ENCODE measurements around the gene GCN1.

GCN1 gene

GRCh38 chr12:120190985-120191480, 3.5 kb downstream of the GCN1 start:
- DNase-seq (ENCODE audit: low read depth in 4 of 4, low spot score in 1 of 4) = no peak

GRCh38 chr12:120190386-120190785, 4.1 kb downstream of the GCN1 start:
- no peak for DNase-seq (ENCODE audit: low read depth in 4 of 4, low spot score in 1 of 4)

- no peak for DNase-seq (ENCODE audit: low read depth in 4 of 4, low spot score in 1 of 4)
Measured at GRCh38 chr12:120186654-120187053, 7.9 kb downstream of the GCN1 start.

GRCh38 chr12:120183211-120183631, 11.3 kb downstream of the GCN1 start:
- DNase-seq (ENCODE audit: low read depth in 4 of 4, low spot score in 1 of 4) = no peak

- DNase-seq (ENCODE audit: low read depth in 4 of 4, low spot score in 1 of 4) = no peak
Measured at GRCh38 chr12:120181991-120182631, 12.4 kb downstream of the GCN1 start.

- no peak for DNase-seq (ENCODE audit: low read depth in 4 of 4, low spot score in 1 of 4)
Measured at GRCh38 chr12:120180975-120181374, 13.5 kb downstream of the GCN1 start.

- DNase-seq (ENCODE audit: low read depth in 4 of 4, low spot score in 1 of 4) = no peak
Measured at GRCh38 chr12:120175537-120175936, 19.0 kb downstream of the GCN1 start.

GRCh38 chr12:120175062-120175461, 19.5 kb downstream of the GCN1 start:
- no peak for DNase-seq (ENCODE audit: low read depth in 4 of 4, low spot score in 1 of 4)

GRCh38 chr12:120172053-120172452, 22.5 kb downstream of the GCN1 start:
- DNase-seq (ENCODE audit: low read depth in 4 of 4, low spot score in 1 of 4) = no peak

- DNase-seq (ENCODE audit: low read depth in 4 of 4, low spot score in 1 of 4) = no peak
Measured at GRCh38 chr12:120170631-120171030, 23.9 kb downstream of the GCN1 start.

- no peak for DNase-seq (ENCODE audit: low read depth in 4 of 4, low spot score in 1 of 4)
Measured at GRCh38 chr12:120169946-120170345, 24.6 kb downstream of the GCN1 start.

- DNase-seq (ENCODE audit: low read depth in 4 of 4, low spot score in 1 of 4) = no peak
Measured at GRCh38 chr12:120168337-120168736, 26.2 kb downstream of the GCN1 start.

- DNase-seq (ENCODE audit: low read depth in 4 of 4, low spot score in 1 of 4) = no peak
Measured at GRCh38 chr12:120167529-120168095, 26.9 kb downstream of the GCN1 start.

- DNase-seq (ENCODE audit: low read depth in 4 of 4, low spot score in 1 of 4) = no peak
Measured at GRCh38 chr12:120164293-120164692, 30.2 kb downstream of the GCN1 start.

GRCh38 chr12:120162763-120163162, 31.8 kb downstream of the GCN1 start:
- DNase-seq (ENCODE audit: low read depth in 4 of 4, low spot score in 1 of 4) = no peak

GRCh38 chr12:120161852-120162251, 32.7 kb downstream of the GCN1 start:
- DNase-seq (ENCODE audit: low read depth in 4 of 4, low spot score in 1 of 4) = no peak

GRCh38 chr12:120159509-120160237, 34.8 kb downstream of the GCN1 start:
- no peak for DNase-seq (ENCODE audit: low read depth in 4 of 4, low spot score in 1 of 4)

- no peak for DNase-seq (ENCODE audit: low read depth in 4 of 4, low spot score in 1 of 4)
Measured at GRCh38 chr12:120158351-120158750, 36.2 kb downstream of the GCN1 start.

- DNase-seq (ENCODE audit: low read depth in 4 of 4, low spot score in 1 of 4) = no peak
Measured at GRCh38 chr12:120157678-120158077, 36.8 kb downstream of the GCN1 start.

GRCh38 chr12:120156315-120157259, 37.9 kb downstream of the GCN1 start:
- DNase-seq (ENCODE audit: low read depth in 4 of 4, low spot score in 1 of 4) = no peak

- DNase-seq (ENCODE audit: low read depth in 4 of 4, low spot score in 1 of 4) = no peak
Measured at GRCh38 chr12:120155072-120155471, 39.4 kb downstream of the GCN1 start.
